Astrocyte of the cerebellum (primary cell): ENCODE data around the gene LOX.

Source experiments
- DNase-seq: peaks from one replicate; pipeline ENCODE4 v3.0.0-alpha.2; 2011; ENCODE audit warnings: low read depth
- H3K4me3 ChIP-seq: 2 replicates; pipeline ENCODE4 v1.5.1; 2011; ENCODE audit warnings: mild to moderate bottlenecking, low read depth, low read length, moderate library complexity
- in situ Hi-C: cut with HindIII; loops from 2 replicates; pipeline ENCODE4 v1.10.0; 2017; ENCODE audit warnings: low sequenced_read_pairs
- TF ChIP-seq, protein P1 (sequence below): IDR thresholded peaks from 2 replicates; pipeline ENCODE4 v1.5.1; 2012; ENCODE audit warnings: low read length, low read depth, moderate library complexity, mild to moderate bottlenecking; ENCODE audit errors: missing control alignments

The LOX gene

DNA sequence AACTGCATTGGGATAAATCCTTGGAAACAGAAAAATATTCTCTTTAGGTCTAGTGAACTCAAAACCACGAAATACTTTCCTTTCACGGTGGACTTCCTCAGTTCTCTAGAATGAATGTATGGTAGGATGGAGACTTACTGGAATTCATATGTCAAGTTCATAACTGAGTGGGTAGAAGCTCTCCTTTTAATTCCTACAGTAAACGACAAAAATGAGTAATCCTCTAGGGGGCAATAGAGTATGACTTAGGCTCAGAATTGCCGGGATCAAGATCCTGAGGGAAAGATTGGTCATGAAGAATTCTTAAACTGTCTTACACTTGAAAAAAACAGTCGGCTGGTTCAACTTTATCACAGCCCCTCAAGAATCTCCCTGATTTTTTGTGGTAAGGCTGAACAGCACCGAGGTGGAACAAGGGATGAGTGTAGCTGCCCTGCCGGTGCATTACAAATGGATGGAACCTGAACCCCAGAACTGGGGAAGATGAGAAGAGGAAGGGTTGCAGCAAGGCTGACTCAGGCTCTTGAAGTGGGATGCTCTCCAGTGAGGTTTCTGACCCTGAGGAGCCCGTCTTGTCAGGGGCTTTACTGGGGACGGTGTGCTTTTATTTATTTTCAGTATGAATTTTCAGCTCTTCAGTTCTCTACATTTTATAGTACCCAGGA is 14.0 kb upstream of the LOX start:
- no peak overlapping the region for H3K4me3 ChIP-seq
- TF ChIP-seq, protein P1, sequence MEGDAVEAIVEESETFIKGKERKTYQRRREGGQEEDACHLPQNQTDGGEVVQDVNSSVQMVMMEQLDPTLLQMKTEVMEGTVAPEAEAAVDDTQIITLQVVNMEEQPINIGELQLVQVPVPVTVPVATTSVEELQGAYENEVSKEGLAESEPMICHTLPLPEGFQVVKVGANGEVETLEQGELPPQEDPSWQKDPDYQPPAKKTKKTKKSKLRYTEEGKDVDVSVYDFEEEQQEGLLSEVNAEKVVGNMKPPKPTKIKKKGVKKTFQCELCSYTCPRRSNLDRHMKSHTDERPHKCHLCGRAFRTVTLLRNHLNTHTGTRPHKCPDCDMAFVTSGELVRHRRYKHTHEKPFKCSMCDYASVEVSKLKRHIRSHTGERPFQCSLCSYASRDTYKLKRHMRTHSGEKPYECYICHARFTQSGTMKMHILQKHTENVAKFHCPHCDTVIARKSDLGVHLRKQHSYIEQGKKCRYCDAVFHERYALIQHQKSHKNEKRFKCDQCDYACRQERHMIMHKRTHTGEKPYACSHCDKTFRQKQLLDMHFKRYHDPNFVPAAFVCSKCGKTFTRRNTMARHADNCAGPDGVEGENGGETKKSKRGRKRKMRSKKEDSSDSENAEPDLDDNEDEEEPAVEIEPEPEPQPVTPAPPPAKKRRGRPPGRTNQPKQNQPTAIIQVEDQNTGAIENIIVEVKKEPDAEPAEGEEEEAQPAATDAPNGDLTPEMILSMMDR = peak; percentile 52
- in situ Hi-C loops = no loop called here
- peak; percentile 56 for DNase-seq

DNA sequence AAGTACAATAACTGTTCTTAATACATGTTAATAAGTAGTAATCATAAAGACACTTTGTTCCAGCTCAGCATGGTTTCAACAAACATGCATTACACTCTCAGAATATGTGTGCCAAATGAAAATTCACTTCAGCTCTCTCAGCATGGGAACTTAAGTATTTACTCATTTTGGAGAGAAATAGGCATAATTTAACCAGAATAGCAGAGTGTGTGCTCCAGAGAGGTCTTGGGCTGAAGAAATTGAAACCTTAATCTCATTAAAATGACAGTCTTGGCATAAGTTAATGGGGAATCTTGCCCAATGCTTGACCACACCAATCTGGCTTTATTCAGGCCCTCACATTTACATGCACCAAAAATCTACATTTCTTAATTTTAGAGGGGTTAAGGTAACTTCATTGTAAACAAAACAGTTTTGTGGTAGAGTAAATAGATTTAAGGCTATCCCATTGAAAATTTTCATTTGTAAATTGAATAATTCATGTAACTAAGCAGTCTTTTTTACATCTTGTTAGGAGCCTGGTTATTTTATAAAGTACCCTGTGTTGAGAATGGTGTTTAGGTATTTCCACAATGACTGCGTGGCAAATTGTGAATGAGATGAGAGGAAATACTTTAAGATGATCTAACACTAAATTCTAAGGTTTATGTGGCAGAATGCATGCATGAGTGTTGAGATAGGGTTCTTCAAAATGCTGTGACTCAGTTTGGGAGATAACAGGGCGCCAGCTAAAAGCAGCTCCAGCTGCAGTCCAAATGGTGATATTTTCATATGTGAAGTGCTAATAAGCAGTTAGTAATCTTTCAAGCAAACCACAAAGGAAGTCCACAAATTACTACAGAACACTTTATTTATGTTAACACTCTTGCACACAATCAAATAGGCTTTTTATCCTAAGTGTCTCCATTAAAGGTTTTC is 11.3 kb upstream of the LOX start:
- peak; percentile 76 for DNase-seq
- TF ChIP-seq, protein P1 = no peak
- in situ Hi-C loops = no loop called here
- no peak overlapping the region for H3K4me3 ChIP-seq

DNA sequence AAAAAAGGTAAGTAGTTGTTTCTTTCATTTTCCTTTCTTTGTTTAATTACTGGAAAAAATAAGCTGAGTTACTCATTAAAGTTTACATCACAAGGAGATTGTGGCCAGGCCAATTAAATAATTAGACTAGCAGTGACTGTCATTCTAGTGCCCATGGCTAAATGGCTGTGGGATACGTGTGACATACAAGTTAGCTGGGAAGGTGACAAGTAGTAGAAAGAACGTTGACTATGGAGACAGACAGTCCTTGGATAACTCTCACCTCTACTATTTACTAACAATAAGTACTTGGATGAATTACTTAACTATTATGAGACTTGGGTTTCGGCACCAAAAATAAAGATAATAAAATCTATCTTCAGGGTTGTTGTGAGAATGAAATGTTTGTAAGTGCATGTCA is 7.0 kb upstream of the LOX start:
- TF ChIP-seq, protein P1 = no peak
- no peak for DNase-seq
- in situ Hi-C loops = no loop called here
- no peak overlapping the region for H3K4me3 ChIP-seq

DNA sequence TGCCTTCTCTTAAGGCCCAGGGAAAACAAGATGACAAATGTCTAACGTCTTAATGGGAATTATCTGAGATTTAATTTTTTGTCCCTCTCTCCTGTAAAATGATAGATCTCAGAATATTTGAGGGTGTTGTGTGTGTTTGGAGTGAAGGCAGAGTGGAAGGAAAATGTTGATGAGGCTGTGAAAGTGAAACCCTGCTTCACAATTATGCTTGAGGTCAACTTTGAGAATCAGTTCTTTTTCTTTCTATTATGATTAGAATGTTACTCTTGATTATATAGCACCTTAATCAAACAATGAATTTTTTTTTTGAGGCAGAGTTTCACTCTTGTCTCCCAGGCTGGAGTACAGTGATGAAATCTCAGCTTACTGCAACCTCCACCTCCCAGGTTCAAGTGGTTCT is 5.5 kb upstream of the LOX start:
- in situ Hi-C loops = no loop called here
- TF ChIP-seq, protein P1 = no peak
- DNase-seq = no peak
- no peak overlapping the region for H3K4me3 ChIP-seq

DNA sequence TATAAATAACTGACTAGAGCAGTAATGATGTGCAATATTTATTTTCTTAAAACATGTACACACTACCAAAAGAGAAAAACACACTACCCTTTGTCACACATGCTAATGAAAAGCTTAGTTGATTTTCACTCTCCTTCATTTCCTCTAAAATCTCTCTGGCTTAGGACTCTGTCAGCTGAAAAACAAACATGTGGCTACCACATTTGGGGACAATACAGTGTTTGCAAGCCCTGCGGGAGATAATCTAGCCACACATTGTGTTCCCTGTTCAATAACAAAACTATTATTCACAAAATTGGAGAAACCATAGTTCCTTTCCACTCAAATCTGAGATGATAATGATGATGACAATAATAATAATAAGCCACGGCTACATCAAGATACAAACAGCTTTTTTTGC is 3.5 kb upstream of the LOX start:
- DNase-seq = no peak
- in situ Hi-C loops = no loop called here
- TF ChIP-seq, protein P1 = no peak
- H3K4me3 ChIP-seq = no peak overlapping the region

DNA sequence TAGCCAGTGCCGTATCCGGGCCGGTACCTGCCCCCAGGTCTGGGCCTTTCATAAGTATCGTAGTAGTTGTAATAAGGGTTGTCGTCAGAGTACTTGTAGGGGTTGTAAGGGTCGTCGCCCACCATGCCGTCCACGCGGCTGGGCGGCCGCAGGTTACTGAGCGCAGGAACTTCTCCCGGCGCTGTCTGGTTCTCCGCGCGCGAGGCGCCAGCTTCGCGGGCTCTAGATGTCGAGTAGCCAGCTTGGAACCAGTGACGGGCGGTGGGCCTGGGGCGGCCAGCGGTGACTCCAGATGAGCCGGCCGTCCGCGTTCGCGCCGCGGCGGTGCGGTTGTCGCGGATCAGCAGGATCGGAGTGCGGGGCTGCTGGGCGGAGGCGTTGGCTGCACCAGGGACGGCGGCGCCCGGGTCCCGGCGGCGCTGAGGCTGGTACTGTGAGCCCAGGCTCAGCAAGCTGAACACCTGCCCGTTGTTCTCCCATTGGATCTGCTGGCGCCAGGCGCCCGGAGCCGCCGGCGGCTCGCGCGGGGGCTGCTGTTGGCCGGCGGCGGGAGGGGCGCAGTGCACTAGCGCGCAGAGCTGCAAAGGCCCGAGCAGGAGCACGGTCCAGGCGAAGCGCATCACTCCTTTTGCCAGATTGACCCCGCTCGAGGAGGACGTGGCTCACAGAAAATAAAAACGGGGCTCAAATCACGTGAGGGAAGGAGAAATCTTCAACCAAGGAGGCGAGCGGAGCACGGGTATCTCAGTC is 518 bp downstream of the LOX start:
- TF ChIP-seq, protein P1 = no peak
- peak overlapping the region; percentile 77 for H3K4me3 ChIP-seq
- in situ Hi-C loops = no loop called here
- DNase-seq = no peak
